A549 (cell line): ENCODE measurements around the gene HEXIM2.

Source experiments
- CTCF ChIP-seq: fragments of >200 bp; sonication (Bioruptor Twin); formaldehyde crosslinking; IDR thresholded peaks from 3 replicates; pipeline ENCODE4 v1.5.1; 2016
- EP300 ChIP-seq, 2 experiments: fragments of >200 bp; sonication (Bioruptor Twin); formaldehyde crosslinking; IDR thresholded peaks; 2 replicates in 1 of 2; 3 replicates in 1 of 2; pipeline ENCODE4 v1.6.1; 2016 to 2017
- MAFK ChIP-seq: fragments of 450-650 bp; IDR thresholded peaks from 2 replicates; pipeline ENCODE4 v1.6.1; 2014; ENCODE audit not compliant: partially characterized antibody
- POLR2A ChIP-seq: IDR thresholded peaks from 2 replicates; pipeline ENCODE4 v1.6.1; 2012; ENCODE audit warnings: mild to moderate bottlenecking, low read length
- TF ChIP-seq, protein P1 (sequence below): IDR thresholded peaks from 2 replicates; pipeline ENCODE4 v1.6.1; 2012

DNA sequence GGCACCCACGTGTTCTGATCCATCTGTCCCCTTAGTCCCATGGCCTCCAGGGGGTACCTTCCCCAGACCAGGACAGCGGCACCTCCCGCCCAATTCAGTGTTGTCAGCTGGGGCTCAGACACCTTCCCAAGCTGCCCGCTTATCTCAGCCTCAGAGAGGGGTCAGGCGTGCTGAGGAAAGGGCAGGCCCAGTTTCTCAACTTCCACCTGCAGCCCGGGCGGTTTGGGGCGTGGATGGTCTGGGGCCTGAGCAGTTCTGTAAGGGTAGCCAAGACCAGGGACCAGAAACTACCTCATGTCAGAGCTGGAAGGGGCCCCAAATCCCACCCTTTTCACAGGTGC, 34.5 kb upstream of the HEXIM2 start:
- TF ChIP-seq EP300 (IDR thresholded peaks at IDR 0.05) (no peak), POLR2A (no peak), MAFK (no peak), CTCF (no peak)
- TF ChIP-seq, protein P1, sequence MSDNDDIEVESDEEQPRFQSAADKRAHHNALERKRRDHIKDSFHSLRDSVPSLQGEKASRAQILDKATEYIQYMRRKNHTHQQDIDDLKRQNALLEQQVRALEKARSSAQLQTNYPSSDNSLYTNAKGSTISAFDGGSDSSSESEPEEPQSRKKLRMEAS, result no peak; the same call in 1 of the 2 replicates
